Ectodermal cell (in vitro differentiated cells): Measurements from ENCODE around the gene TCEANC2.
A peak's percentile ranks its signal among the peaks of the same experiment; 100 is the strongest.

Experiments
- H3K27ac ChIP-seq: 2 replicates; pipeline ENCODE4 v1.7.0; 2013; ENCODE audit warnings: mild to moderate bottlenecking, low read depth, low read length; ENCODE audit not compliant: insufficient read depth, poor library complexity, severe bottlenecking
- H3K27me3 ChIP-seq: 2 replicates; pipeline ENCODE4 v1.7.0; 2013; ENCODE audit warnings: mild to moderate bottlenecking, low read length; ENCODE audit not compliant: insufficient read depth, control insufficient read depth, poor library complexity, severe bottlenecking
- H3K36me3 ChIP-seq: one replicate; pipeline ENCODE4 v1.7.0; 2013; ENCODE audit warnings: low read length; ENCODE audit not compliant: control insufficient read depth, insufficient read depth
- H3K4me1 ChIP-seq: one replicate; pipeline ENCODE4 v1.7.0; 2013; ENCODE audit warnings: low read length; ENCODE audit not compliant: control insufficient read depth, insufficient read depth
- H3K4me3 ChIP-seq: 2 replicates; pipeline ENCODE4 v1.7.0; 2013; ENCODE audit warnings: low read depth, low read length, control low read depth; ENCODE audit not compliant: insufficient read depth
- H3K9me3 ChIP-seq: 2 replicates; pipeline ENCODE4 v1.7.0; 2013; ENCODE audit warnings: mild to moderate bottlenecking, low read length, moderate library complexity; ENCODE audit not compliant: control insufficient read depth
- WGBS, 2 experiments: methylation state at CpG; one replicate each; pipeline ENCODE4 v1.1.7; 2013; ENCODE audit warnings: missing lambda C conversion rate in 2 of 2; 5-methylcytosine and 5-hydroxymethylcytosine counted together

The TCEANC2 gene

DNA sequence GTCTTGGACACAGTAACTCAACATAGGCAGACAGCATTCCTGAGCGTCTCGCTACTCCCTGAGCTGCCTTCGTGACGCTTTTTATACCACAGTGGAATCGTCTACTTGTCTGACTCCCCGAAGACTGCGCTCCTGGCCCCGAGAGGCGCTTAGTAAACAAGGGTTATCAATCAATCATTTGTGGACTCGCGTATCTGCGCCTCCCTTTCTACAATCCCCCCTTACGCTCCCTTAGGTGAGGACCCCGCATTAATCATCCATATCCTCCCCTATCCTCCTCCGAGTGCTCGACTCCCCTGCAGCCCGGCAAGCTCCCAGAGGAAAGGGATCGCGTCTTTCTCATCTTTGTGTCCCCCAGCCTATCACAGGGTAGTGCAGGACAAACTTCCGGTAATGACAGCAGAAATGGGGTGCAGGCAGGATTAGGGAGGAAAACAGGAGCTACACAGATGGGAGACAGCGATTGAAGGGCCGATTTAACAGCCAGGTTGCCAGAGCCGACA, 926 bp upstream of the TCEANC2 start:
- Histone ChIP-seq H3K4me1 (peaks cover 7% of the 10 kb centered on the region), H3K27ac (peak overlapping the region; percentile 91), H3K9me3 (no peaks in the 10 kb centered on the region), H3K4me3 (peak overlapping the region; percentile 91), H3K36me3 (no peaks in the 10 kb centered on the region), H3K27me3 (no peaks in the 10 kb centered on the region)
- 0 to 1% methylated on average over 23 of the region's 23 CpGs for WGBS, 2 experiments

DNA sequence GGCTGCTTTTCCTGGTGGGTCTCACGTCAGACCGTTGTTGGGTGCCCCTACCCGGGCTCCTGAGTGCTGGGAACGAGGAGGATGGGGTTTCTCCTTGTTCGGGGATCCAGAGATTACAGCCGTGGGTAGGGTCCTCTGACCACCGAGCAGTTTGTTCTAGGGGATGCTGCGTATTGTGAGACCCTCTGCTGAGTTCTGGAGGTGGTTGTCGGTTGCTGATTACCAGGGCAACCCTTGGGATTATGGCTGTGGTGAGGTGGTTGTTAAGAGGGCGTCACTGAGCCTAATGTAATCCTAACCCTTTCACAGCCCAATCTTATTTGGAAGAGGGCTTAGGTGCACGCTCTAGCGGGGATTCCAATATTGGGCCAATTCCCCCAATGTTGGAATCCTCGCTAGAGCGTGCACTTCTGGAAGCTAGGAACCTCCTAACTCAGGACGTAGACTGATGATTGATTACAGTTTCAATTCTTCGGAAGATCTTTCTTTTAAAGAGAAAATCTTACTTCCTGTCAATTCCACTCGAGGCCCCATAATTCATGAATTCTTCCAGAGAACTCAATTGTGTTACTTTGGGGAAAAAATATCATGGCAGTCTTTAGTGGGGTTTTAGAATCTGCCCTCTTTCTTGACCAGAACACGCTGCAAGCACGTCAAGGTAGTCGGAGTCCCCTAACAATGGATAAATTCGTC, 483 bp downstream of the TCEANC2 start:
- Histone ChIP-seq H3K36me3 (no peaks in the 10 kb centered on the region), H3K4me1 (peaks cover 7% of the 10 kb centered on the region), H3K27ac (peak overlapping the region; percentile 91), H3K27me3 (no peaks in the 10 kb centered on the region), H3K9me3 (no peaks in the 10 kb centered on the region), H3K4me3 (peak overlapping the region; percentile 91)
- WGBS, 2 experiments, result 33 to 37% methylated on average over 20 to 21 of the region's 21 CpGs

DNA sequence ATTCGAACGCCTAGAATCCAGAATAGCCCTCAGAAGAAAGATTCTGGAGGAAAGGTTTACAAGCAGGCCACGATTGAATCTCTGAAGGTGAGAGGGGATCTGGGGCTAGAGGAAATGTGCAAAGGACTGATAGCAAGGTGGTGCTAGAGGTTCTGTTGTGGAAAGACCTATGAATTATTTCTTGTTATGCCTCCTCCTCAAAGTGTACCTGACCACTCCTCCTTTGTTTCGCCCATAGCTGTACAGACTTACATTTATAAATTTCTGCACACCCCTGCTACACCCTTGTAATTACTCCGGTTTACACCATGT, 986 bp downstream of the TCEANC2 start:
- Histone ChIP-seq H3K36me3 (no peaks in the 10 kb centered on the region), H3K27me3 (no peaks in the 10 kb centered on the region), H3K9me3 (no peaks in the 10 kb centered on the region), H3K27ac (no peak overlapping the region), H3K4me1 (peaks cover 7% of the 10 kb centered on the region), H3K4me3 (peak overlapping the region; percentile 91)
- WGBS, 2 experiments, result 84 to 85% methylated on average over 5 of the region's 5 CpGs

DNA sequence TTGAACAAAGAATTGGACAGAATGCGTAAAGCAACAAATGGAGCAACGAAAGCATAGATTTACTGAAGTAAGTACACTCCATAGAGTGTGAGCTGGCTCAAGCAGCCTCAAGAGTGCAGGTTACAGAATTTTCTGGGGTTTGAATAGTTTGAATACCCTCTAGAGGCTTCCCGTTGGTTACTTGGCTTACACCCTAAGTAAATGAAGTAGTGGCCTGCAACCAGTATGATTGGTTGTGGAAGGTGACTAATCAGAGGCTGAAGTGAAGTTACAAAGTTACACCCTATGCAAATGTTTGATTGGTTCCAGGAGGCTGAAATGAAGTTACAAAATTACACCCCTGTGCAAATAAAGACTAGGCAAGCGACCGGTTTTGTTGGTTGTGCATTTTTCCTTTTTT, 10.9 kb downstream of the TCEANC2 start:
- Histone ChIP-seq H3K27me3 (no peaks in the 10 kb centered on the region), H3K9me3 (no peaks in the 10 kb centered on the region), H3K27ac (no peak overlapping the region), H3K4me3 (no peak overlapping the region), H3K4me1 (no peaks in the 10 kb centered on the region), H3K36me3 (no peaks in the 10 kb centered on the region)
- WGBS, 2 experiments, result 94 to 97% methylated on average over 5 of the region's 5 CpGs

DNA sequence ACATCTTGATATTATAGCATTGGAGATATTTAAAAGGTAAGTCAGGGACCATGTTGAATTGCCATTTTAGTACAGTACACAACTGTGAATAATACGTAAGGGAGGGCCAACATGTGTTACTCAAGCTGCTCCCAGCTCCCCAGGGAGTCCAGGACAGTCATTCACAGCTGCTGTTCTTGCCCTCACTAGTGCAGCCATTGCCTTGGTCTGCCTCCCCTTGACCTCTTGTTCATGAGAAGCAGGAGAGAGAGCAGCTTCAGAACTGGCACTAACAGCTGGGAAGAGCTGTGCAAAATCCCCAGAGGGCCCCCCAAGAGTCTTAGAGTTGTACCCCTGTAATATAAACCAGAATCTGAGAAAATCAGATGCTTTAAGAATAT, 16.4 kb downstream of the TCEANC2 start:
- no peaks in the 10 kb centered on the region for H3K36me3 ChIP-seq
- H3K4me3 ChIP-seq, result no peak overlapping the region
- 82 to 96% methylated on average over 1 of the region's 1 CpG for WGBS, 2 experiments
- no peaks in the 10 kb centered on the region for H3K27me3 ChIP-seq
- no peaks in the 10 kb centered on the region for H3K4me1 ChIP-seq
- H3K27ac ChIP-seq, result no peak overlapping the region
- H3K9me3 ChIP-seq, result no peaks in the 10 kb centered on the region

DNA sequence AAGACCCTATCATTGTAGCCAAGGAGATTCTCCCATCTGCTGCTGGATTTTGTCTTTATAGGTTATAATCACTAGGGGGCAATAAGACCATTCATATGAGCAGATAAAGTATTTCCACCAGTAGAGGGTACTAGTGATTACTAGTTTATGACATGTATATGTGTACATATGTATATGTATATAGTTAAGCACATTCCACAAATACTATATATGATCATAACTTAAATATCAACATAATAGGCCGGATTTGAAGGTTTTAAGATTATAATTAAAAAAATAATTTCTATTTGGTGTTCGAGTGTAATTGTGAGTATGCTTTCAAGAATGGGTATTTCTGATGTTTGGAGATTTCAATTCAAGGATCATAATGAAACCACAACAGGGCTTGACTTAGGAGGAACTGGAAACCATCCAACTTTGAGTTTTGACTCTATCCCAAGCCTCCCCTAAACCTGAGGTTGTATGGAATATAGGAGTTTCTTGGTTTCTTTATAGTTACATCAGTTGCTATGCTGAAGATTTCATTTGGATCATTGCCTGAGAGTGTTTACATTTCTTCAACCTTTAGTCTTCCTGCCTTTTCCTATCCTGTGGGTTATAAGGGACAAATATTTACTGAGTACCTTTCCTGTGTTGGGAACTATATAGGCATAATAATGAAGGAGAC, 16.9 kb downstream of the TCEANC2 start:
- H3K27me3 ChIP-seq, result no peaks in the 10 kb centered on the region
- WGBS, 2 experiments, result 95 to 100% methylated on average over 1 of the region's 2 CpGs
- H3K36me3 ChIP-seq, result no peaks in the 10 kb centered on the region
- no peaks in the 10 kb centered on the region for H3K4me1 ChIP-seq
- no peak overlapping the region for H3K27ac ChIP-seq
- no peaks in the 10 kb centered on the region for H3K9me3 ChIP-seq
- no peak overlapping the region for H3K4me3 ChIP-seq

DNA sequence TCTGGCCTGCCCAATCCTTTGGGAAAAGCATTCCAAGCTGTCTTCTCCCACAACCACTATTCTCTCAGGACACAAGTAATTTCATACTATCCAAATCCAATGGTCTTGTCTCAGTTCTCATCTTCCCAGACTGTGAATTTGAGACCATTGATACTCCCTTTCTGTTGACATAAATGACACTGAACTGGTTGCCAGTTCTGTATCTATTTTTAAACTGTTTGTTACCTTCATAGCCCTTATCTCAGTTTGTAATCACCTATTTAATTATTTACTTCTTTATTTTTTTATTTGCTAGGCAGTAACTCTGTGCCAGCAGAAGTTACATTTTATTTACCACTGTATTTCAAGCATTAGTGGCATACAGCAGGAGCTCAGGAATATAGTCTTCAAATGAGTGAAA, 24.0 kb downstream of the TCEANC2 start:
- Histone ChIP-seq H3K4me3 (no peak overlapping the region), H3K36me3 (no peaks in the 10 kb centered on the region), H3K9me3 (no peaks in the 10 kb centered on the region), H3K27me3 (no peaks in the 10 kb centered on the region), H3K27ac (no peak overlapping the region), H3K4me1 (no peaks in the 10 kb centered on the region)

DNA sequence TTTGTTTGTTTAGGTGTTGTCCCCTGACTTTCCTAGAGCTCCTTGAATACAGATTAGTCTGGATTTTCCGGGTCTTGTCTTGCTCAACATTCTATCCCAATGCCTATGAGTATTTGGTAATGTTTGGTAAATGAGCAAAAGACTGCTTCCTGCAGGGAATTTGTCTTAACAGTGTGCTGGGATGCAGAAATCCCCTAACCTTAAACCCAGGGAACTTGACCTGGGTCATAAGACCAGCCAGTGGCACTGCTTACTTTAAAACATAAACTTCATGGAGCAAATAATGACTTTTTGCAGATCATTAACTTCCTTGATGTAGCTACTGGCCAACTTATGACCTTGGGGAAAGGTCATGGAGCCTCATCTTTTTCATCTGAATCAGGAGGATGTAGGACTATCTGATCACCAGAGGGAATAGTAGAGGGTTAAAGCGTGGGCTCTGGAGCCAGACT, 27.2 kb downstream of the TCEANC2 start:
- Histone ChIP-seq H3K27me3 (no peaks in the 10 kb centered on the region), H3K4me1 (no peaks in the 10 kb centered on the region), H3K9me3 (no peaks in the 10 kb centered on the region), H3K36me3 (no peaks in the 10 kb centered on the region), H3K4me3 (no peak overlapping the region), H3K27ac (no peak overlapping the region)
- 90 to 100% methylated on average over 2 of the region's 2 CpGs for WGBS, 2 experiments

DNA sequence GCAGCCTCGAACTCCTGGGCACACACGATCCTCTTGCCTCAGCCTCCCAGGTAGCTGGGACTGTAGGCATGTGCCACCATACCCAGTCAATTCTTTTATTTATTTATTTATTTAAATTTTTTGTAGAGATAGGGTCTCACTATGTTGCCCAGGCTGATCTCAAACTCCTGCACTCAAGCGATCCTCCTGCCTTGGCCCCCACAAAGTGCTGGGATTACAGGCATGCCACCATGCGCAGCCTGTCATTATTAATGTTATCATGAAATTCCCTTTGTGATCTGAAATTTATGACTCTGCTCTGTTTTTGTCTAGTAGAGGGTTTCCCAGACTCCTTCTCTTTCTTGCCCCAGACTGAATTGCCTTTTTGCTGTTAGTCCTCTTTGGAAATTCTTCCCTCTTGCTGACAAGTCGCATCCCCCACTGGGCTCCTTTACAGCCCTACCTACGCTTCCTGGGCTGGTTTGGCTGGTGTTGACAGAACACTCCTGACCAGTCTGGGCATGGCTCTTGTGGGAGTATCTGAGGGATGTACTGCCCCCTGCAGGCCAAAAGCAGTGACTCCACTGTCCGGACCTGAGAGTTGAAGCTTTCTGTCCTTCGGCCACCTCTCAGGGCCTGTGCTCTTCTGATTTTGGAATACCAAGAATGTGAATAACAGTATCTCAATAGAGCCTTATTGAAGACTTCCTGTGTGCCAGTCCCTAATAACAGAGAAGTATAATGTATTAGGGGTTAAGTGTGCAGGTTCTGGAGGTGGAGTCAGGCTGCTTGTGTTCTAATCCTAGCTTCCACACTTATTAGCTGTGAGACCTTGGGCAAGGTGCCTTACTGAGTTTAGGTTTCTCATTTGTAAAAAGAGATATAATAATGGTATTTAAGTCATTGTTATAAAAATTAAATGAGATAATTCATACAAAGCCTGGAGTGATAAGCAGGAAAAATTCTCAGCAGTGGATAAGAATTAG, 28.2 kb downstream of the TCEANC2 start:
- Histone ChIP-seq H3K36me3 (no peaks in the 10 kb centered on the region), H3K4me3 (no peak overlapping the region), H3K27me3 (no peaks in the 10 kb centered on the region), H3K9me3 (no peaks in the 10 kb centered on the region), H3K4me1 (no peaks in the 10 kb centered on the region), H3K27ac (no peak overlapping the region)
- WGBS, 2 experiments, result 62 to 63% methylated on average over 8 of the region's 8 CpGs

DNA sequence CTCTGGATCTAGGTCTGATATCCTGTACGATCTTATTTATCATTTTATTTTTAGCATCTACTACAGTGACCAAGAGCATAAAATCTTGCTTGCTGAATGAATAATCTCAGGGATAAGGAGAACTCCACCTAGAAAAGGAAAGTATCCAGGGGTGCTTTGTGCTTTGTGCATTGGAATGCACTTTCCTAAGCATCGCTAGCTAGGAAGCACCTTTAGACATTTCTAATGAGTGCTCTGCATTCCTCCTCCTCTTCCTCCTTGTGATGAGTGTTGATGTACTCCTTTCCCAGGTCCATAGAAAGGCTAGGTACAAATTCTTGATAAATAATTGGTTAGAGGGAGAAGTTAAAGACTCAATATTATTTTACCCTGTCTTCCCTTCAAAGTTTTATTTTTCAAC, 31.4 kb downstream of the TCEANC2 start:
- Histone ChIP-seq H3K27me3 (no peaks in the 10 kb centered on the region), H3K9me3 (no peaks in the 10 kb centered on the region), H3K27ac (no peak overlapping the region), H3K4me3 (no peak overlapping the region), H3K36me3 (no peaks in the 10 kb centered on the region), H3K4me1 (no peaks in the 10 kb centered on the region)
- WGBS, 2 experiments, result 77 to 78% methylated on average over 1 to 2 of the region's 2 CpGs
